Measurements from ENCODE around the gene ANKRD27.
"Not testable (repeated sequence)": the region's sequence is repeated elsewhere in the genome, so short reads cannot be mapped to it uniquely, and the experiment has no call there.

ANKRD27 gene

GRCh38 chr19:32607479-32607878, 67.5 kb downstream of the ANKRD27 start:
- DNase-seq (ENCODE audit: low read depth in 2 of 2, low spot score in 1 of 2) = no peak

GRCh38 chr19:32606289-32606688, 68.7 kb downstream of the ANKRD27 start:
- no peak for DNase-seq (ENCODE audit: low read depth in 2 of 2, low spot score in 1 of 2)

GRCh38 chr19:32605544-32605943, 69.4 kb downstream of the ANKRD27 start:
- DNase-seq (ENCODE audit: low read depth in 2 of 2, low spot score in 1 of 2) = no peak

- DNase-seq (ENCODE audit: low read depth in 2 of 2, low spot score in 1 of 2) = no peak
Measured at GRCh38 chr19:32603961-32604360, 71.0 kb downstream of the ANKRD27 start.

- no peak for DNase-seq (ENCODE audit: low read depth in 2 of 2, low spot score in 1 of 2)
Measured at GRCh38 chr19:32599736-32600157, 75.2 kb downstream of the ANKRD27 start.

- no peak for DNase-seq (ENCODE audit: low read depth in 2 of 2, low spot score in 1 of 2)
Measured at GRCh38 chr19:32599258-32599657, 75.7 kb downstream of the ANKRD27 start.

- DNase-seq (ENCODE audit: low read depth in 2 of 2, low spot score in 1 of 2) = no peak
Measured at GRCh38 chr19:32598022-32598421, 77.0 kb downstream of the ANKRD27 start.

- DNase-seq (ENCODE audit: low read depth in 2 of 2, low spot score in 1 of 2) = no peak
Measured at GRCh38 chr19:32595491-32595890, 79.5 kb downstream of the ANKRD27 start.

- no peak for DNase-seq (ENCODE audit: low read depth in 2 of 2, low spot score in 1 of 2)
Measured at GRCh38 chr19:32594021-32594420, 81.0 kb downstream of the ANKRD27 start.

- DNase-seq (ENCODE audit: low read depth in 2 of 2, low spot score in 1 of 2) = not testable (repeated sequence)
Measured at GRCh38 chr19:32587747-32588504, 87.1 kb downstream of the ANKRD27 start.

- no peak for DNase-seq (ENCODE audit: low read depth in 2 of 2, low spot score in 1 of 2)
Measured at GRCh38 chr19:32581705-32582179, 93.2 kb downstream of the ANKRD27 start.

GRCh38 chr19:32580901-32581704, 93.9 kb downstream of the ANKRD27 start, which contains the start of gene PDCD5:
PDCD5 (plus strand) TSS chr19:32581190; CDS start chr19:32581262, 72 bp downstream.
- DNase-seq (ENCODE audit: low read depth in 2 of 2, low spot score in 1 of 2) = peak; percentile 89 to 94

GRCh38 chr19:32580353-32580900, 94.6 kb downstream of the ANKRD27 start:
- DNase-seq (ENCODE audit: low read depth in 2 of 2, low spot score in 1 of 2) = no peak

- no peak for DNase-seq (ENCODE audit: low read depth in 2 of 2, low spot score in 1 of 2)
Measured at GRCh38 chr19:32576790-32577189, 98.2 kb downstream of the ANKRD27 start.

GRCh38 chr19:32573492-32573794, 101.5 kb downstream of the ANKRD27 start:
- DNase-seq (ENCODE audit: low read depth in 2 of 2, low spot score in 1 of 2) = no peak

- not testable (repeated sequence) for DNase-seq (ENCODE audit: low read depth in 2 of 2, low spot score in 1 of 2)
Measured at GRCh38 chr19:32572700-32573491, 102.1 kb downstream of the ANKRD27 start.

GRCh38 chr19:32571471-32572075, 103.4 kb downstream of the ANKRD27 start:
- not testable (repeated sequence) for DNase-seq (ENCODE audit: low read depth in 2 of 2, low spot score in 1 of 2)

GRCh38 chr19:32570081-32570785, 104.7 kb downstream of the ANKRD27 start:
- DNase-seq (ENCODE audit: low read depth in 2 of 2, low spot score in 1 of 2) = peak in 1 of 2 donors; percentile 3

GRCh38 chr19:32567486-32567885, 107.5 kb downstream of the ANKRD27 start:
- DNase-seq (ENCODE audit: low read depth in 2 of 2, low spot score in 1 of 2) = no peak

GRCh38 chr19:32566246-32566830, 108.6 kb downstream of the ANKRD27 start:
- no peak for DNase-seq (ENCODE audit: low read depth in 2 of 2, low spot score in 1 of 2)
